GM19397 (cell line): ENCODE results near the gene USP3.

Experiments
- ATAC-seq: cut with Tn5 transposase; IDR thresholded peaks from one replicate; pipeline ENCODE4 v1.9.1; 2021; ENCODE audit warnings: mild to moderate bottlenecking, moderate library complexity; ENCODE audit not compliant: unreplicated experiment

The USP3 gene

GRCh38 chr15:63582718-63583426, 78.5 kb downstream of the USP3 start:
- ATAC-seq: no peak

GRCh38 chr15:63586790-63587189, 82.4 kb downstream of the USP3 start:
- no peak for ATAC-seq

- no peak for ATAC-seq
Observed at GRCh38 chr15:63587527-63587926, 83.1 kb downstream of the USP3 start.

GRCh38 chr15:63588826-63589225, 84.4 kb downstream of the USP3 start:
- ATAC-seq: no peak

- no peak for ATAC-seq
Observed at GRCh38 chr15:63593705-63594671, 89.6 kb downstream of the USP3 start.

GRCh38 chr15:63595065-63595464, 90.7 kb downstream of the USP3 start:
- no peak for ATAC-seq

- ATAC-seq: no peak
Observed at GRCh38 chr15:63595688-63596087, 91.3 kb downstream of the USP3 start.

GRCh38 chr15:63596676-63597037, 92.3 kb downstream of the USP3 start:
- ATAC-seq: no peak

GRCh38 chr15:63597038-63597790, 92.8 kb downstream of the USP3 start, which contains the start of gene FBXL22:
Gene FBXL22, plus strand, starts transcription at chr15:63597387. Its CDS starts 6 bp downstream, at chr15:63597393.
- ATAC-seq: no peak

- no peak for ATAC-seq
Observed at GRCh38 chr15:63597821-63598220, 93.4 kb downstream of the USP3 start.

- no peak for ATAC-seq
Observed at GRCh38 chr15:63598473-63599400, 94.3 kb downstream of the USP3 start.

- no peak for ATAC-seq
Observed at GRCh38 chr15:63599401-63600000, 95.1 kb downstream of the USP3 start.

- no peak for ATAC-seq
Observed at GRCh38 chr15:63600001-63600615, 95.7 kb downstream of the USP3 start.

- ATAC-seq: peak; percentile 76
Observed at GRCh38 chr15:63600616-63601025, 96.2 kb downstream of the USP3 start.

- ATAC-seq: peak; percentile 8
Observed at GRCh38 chr15:63601026-63601703, 96.8 kb downstream of the USP3 start.

- ATAC-seq: no peak
Observed at GRCh38 chr15:63601704-63602185, 97.4 kb downstream of the USP3 start.

GRCh38 chr15:63602595-63602994, 98.2 kb downstream of the USP3 start:
- ATAC-seq: no peak

GRCh38 chr15:63603516-63603915, 99.1 kb downstream of the USP3 start:
- no peak for ATAC-seq

GRCh38 chr15:63604281-63604680, 99.9 kb downstream of the USP3 start:
- no peak for ATAC-seq
